ENCODE data around the gene RNF213.

RNF213 gene

GRCh38 chr17:80311216-80311827, 50.7 kb downstream of the RNF213 start:
- no peak for TF ChIP-seq POLR2AphosphoS5 (IDR thresholded peaks at IDR 0.05; ENCODE audit: low read depth, low read length)
- TF ChIP-seq TAF1 (IDR thresholded peaks at IDR 0.05; ENCODE audit: borderline replicate concordance, insufficient read depth, low read length), result no peak
- no peak for TF ChIP-seq REST (IDR thresholded peaks at IDR 0.05; ENCODE audit: insufficient read depth in 1 of 2, low read depth in 2 of 2, low read length in 2 of 2)
- TF ChIP-seq FOXP2 (optimal IDR thresholded peaks at IDR 0.05; ENCODE audit: borderline replicate concordance, extremely low read depth, extremely low read length, insufficient read depth), result no peak
- no peak for TF ChIP-seq SIN3A (IDR thresholded peaks at IDR 0.05; ENCODE audit: borderline replicate concordance, insufficient read depth, low read length)

GRCh38 chr17:80312621-80313135, 52.0 kb downstream of the RNF213 start:
- TF ChIP-seq REST (IDR thresholded peaks at IDR 0.05; ENCODE audit: insufficient read depth in 1 of 2, low read depth in 2 of 2, low read length in 2 of 2) (no peak), TAF1 (IDR thresholded peaks at IDR 0.05; ENCODE audit: borderline replicate concordance, insufficient read depth, low read length) (no peak), POLR2AphosphoS5 (IDR thresholded peaks at IDR 0.05; ENCODE audit: low read depth, low read length) (no peak), SIN3A (IDR thresholded peaks at IDR 0.05; ENCODE audit: borderline replicate concordance, insufficient read depth, low read length) (no peak), FOXP2 (optimal IDR thresholded peaks at IDR 0.05; ENCODE audit: borderline replicate concordance, extremely low read depth, extremely low read length, insufficient read depth) (no peak)

GRCh38 chr17:80313160-80313829, 52.6 kb downstream of the RNF213 start:
- TF ChIP-seq FOXP2 (optimal IDR thresholded peaks at IDR 0.05; ENCODE audit: borderline replicate concordance, extremely low read depth, extremely low read length, insufficient read depth) (no peak), REST (IDR thresholded peaks at IDR 0.05; ENCODE audit: insufficient read depth in 1 of 2, low read depth in 2 of 2, low read length in 2 of 2) (no peak), SIN3A (IDR thresholded peaks at IDR 0.05; ENCODE audit: borderline replicate concordance, insufficient read depth, low read length) (no peak), POLR2AphosphoS5 (IDR thresholded peaks at IDR 0.05; ENCODE audit: low read depth, low read length) (no peak), TAF1 (IDR thresholded peaks at IDR 0.05; ENCODE audit: borderline replicate concordance, insufficient read depth, low read length) (no peak)

- TF ChIP-seq FOXP2 (optimal IDR thresholded peaks at IDR 0.05; ENCODE audit: borderline replicate concordance, extremely low read depth, extremely low read length, insufficient read depth), result no peak
- no peak for TF ChIP-seq TAF1 (IDR thresholded peaks at IDR 0.05; ENCODE audit: borderline replicate concordance, insufficient read depth, low read length)
- no peak for TF ChIP-seq REST (IDR thresholded peaks at IDR 0.05; ENCODE audit: insufficient read depth in 1 of 2, low read depth in 2 of 2, low read length in 2 of 2)
- TF ChIP-seq SIN3A (IDR thresholded peaks at IDR 0.05; ENCODE audit: borderline replicate concordance, insufficient read depth, low read length), result no peak
These were observed 55.0 kb downstream of the RNF213 start for GRCh38 chr17:80315517-80316182.

All from PFSK-1 (cell line).